Hematopoietic multipotent progenitor cell (in vitro differentiated cells): ENCODE data around the gene GLI1. TPM values are rescaled to one million over a fixed set of nuclear protein-coding genes. Genes with fewer than 3 reads are reported as not detected.
"Not testable (repeated sequence)": the region's sequence is repeated elsewhere in the genome, so short reads cannot be mapped to it uniquely, and the experiment has no call there.

Source experiments
- DNase-seq, 3 donors: peaks; one replicate each; pipeline ENCODE4 v3.0.0-alpha.2; 2011 to 2015; ENCODE audit warnings: low read depth in 2 of 3, low spot score in 2 of 3
- small RNA-seq: library from RNA; depleted of rRNA; stranded (forward); fragments of <200 nt; gene quantifications from one replicate; pipeline ENCODE3, GENCODE V24; 2012
- total RNA-seq: library from RNA; depleted of rRNA; stranded (reverse); fragments of >200 nt; gene quantifications from one replicate; pipeline ENCODE4 v1.2.3, GENCODE V29; 2012

GLI1 gene
- total RNA-seq, 1 donor, result 0.27 TPM

GRCh38 chr12:57517718-57518117, 58.1 kb downstream of the GLI1 start:
- DNase-seq, result not testable (repeated sequence)

- no peak for DNase-seq
Measured at GRCh38 chr12:57518176-57518919, 58.8 kb downstream of the GLI1 start.

- DNase-seq, result no peak
Measured at GRCh38 chr12:57518920-57519795, 59.6 kb downstream of the GLI1 start.

- DNase-seq, result peak in 1 of 3 donors; percentile 27
Measured at GRCh38 chr12:57519796-57520052, 60.1 kb downstream of the GLI1 start.

GRCh38 chr12:57520053-57520818, 60.7 kb downstream of the GLI1 start, which contains the start of gene DDIT3:
DDIT3 (minus strand) TSS chr12:57520514; CDS start chr12:57517406, 3,108 bp downstream.
- DNase-seq, result peak; percentile 96 to 100 (median 99)

- DNase-seq, result peak in 1 of 3 donors; percentile 33
Measured at GRCh38 chr12:57521525-57522010, 62.0 kb downstream of the GLI1 start.

Small RNAs within 50 kb of the gene (small RNA-seq; reads per million reads assigned to genes)
- not detected for gene MIR616
- not detected for gene RNU6-879P

Other genes with a start within 250 kb of the GLI1 start
- gene NXPH4, start 243.0 kb upstream of the GLI1 start, total RNA-seq, result not detected
- gene SHMT2, start 230.1 kb upstream of the GLI1 start, total RNA-seq, result 334 TPM
- 1.1 TPM for gene STAC3, start 208.6 kb upstream of the GLI1 start, total RNA-seq
- gene R3HDM2, start 28.7 kb upstream of the GLI1 start, total RNA-seq, result 35.8 TPM
- 0.27 TPM for gene INHBC, start 25.0 kb upstream of the GLI1 start, total RNA-seq
- not detected for gene INHBE, start 4.5 kb upstream of the GLI1 start, total RNA-seq
- 125 TPM for gene ARHGAP9, start 20.1 kb downstream of the GLI1 start, total RNA-seq
- gene MARS1, start 28.3 kb downstream of the GLI1 start, total RNA-seq, result 81.3 TPM
- gene DDIT3, start 60.7 kb downstream of the GLI1 start, total RNA-seq, result 29.4 TPM
- gene MBD6, start 63.0 kb downstream of the GLI1 start, total RNA-seq, result 24.5 TPM
- gene DCTN2, start 87.4 kb downstream of the GLI1 start, total RNA-seq, result 117 TPM
- gene KIF5A, start 90.3 kb downstream of the GLI1 start, total RNA-seq, result 1.3 TPM
- gene PIP4K2C, start 131.4 kb downstream of the GLI1 start, total RNA-seq, result 10.0 TPM
- 32.9 TPM for gene DTX3, start 145.0 kb downstream of the GLI1 start, total RNA-seq
- 1.3 TPM for gene ARHGEF25, start 151.7 kb downstream of the GLI1 start, total RNA-seq
- gene B4GALNT1, start 173.4 kb downstream of the GLI1 start, total RNA-seq, result 0.81 TPM
- 268 TPM for gene OS9, start 234.3 kb downstream of the GLI1 start, total RNA-seq